ENCODE measurements around the gene CRB3. TPM values are rescaled to one million over a fixed set of nuclear protein-coding genes. Genes with fewer than 3 reads are reported as not detected.
"Not testable (repeated sequence)": the region's sequence is repeated elsewhere in the genome, so short reads cannot be mapped to it uniquely, and the experiment has no call there.

The CRB3 gene
- total RNA-seq, 1 donor from 2014 or later, result not detected

- Mint-ChIP-seq H3K36me3 (ENCODE audit: unreplicated experiment) (peaks cover 7% of the 10 kb centered on the region), H3K27me3 (ENCODE audit: unreplicated experiment) (peaks cover 10% of the 10 kb centered on the region), H3K4me3 (ENCODE audit: unreplicated experiment) (peak within 1 kb of the TSS; percentile 99), H3K4me1 (ENCODE audit: low read depth, unreplicated experiment) (peaks cover 4% of the 10 kb centered on the region), H3K9me3 (ENCODE audit: unreplicated experiment) (peaks cover 5% of the 10 kb centered on the region), H3K27ac (ENCODE audit: unreplicated experiment) (peak within 1 kb of the TSS; percentile 97)
- peak; percentile 80 for DNase-seq
- TF ChIP-seq CTCF (IDR thresholded peaks at IDR 0.05; ENCODE audit: partially characterized antibody, unreplicated experiment), result no peak
Measured at GRCh38 chr19:6501740-6502648, 37.9 kb downstream of the CRB3 start, which contains the start of gene TUBB4A. Gene TUBB4A, minus strand, starts transcription at chr19:6502309. Its CDS starts 97 bp downstream, at chr19:6502212.

GRCh38 chr19:6503407-6504201, 39.5 kb downstream of the CRB3 start:
- H3K9me3 Mint-ChIP-seq (ENCODE audit: unreplicated experiment), result peaks cover 7% of the 10 kb centered on the region
- H3K27ac Mint-ChIP-seq (ENCODE audit: unreplicated experiment), result no peak overlapping the region
- peaks cover 4% of the 10 kb centered on the region for H3K4me1 Mint-ChIP-seq (ENCODE audit: low read depth, unreplicated experiment)
- no peak for TF ChIP-seq CTCF (IDR thresholded peaks at IDR 0.05; ENCODE audit: partially characterized antibody, unreplicated experiment)
- H3K4me3 Mint-ChIP-seq (ENCODE audit: unreplicated experiment), result peak overlapping the region; percentile 40
- peaks cover 1% of the 10 kb centered on the region for H3K36me3 Mint-ChIP-seq (ENCODE audit: unreplicated experiment)
- H3K27me3 Mint-ChIP-seq (ENCODE audit: unreplicated experiment), result peaks cover 10% of the 10 kb centered on the region
- no peak for DNase-seq

GRCh38 chr19:6508028-6508771, 44.1 kb downstream of the CRB3 start:
- not testable (repeated sequence) for DNase-seq; H3K36me3 Mint-ChIP-seq (ENCODE audit: unreplicated experiment); H3K4me1 Mint-ChIP-seq (ENCODE audit: low read depth, unreplicated experiment); H3K27ac Mint-ChIP-seq (ENCODE audit: unreplicated experiment); H3K27me3 Mint-ChIP-seq (ENCODE audit: unreplicated experiment); H3K4me3 Mint-ChIP-seq (ENCODE audit: unreplicated experiment); H3K9me3 Mint-ChIP-seq (ENCODE audit: unreplicated experiment)

- no peak overlapping the region for H3K27ac Mint-ChIP-seq (ENCODE audit: unreplicated experiment)
- no peak overlapping the region for H3K4me3 Mint-ChIP-seq (ENCODE audit: unreplicated experiment)
- TF ChIP-seq CTCF (IDR thresholded peaks at IDR 0.05; ENCODE audit: partially characterized antibody, unreplicated experiment), result no peak
- H3K9me3 Mint-ChIP-seq (ENCODE audit: unreplicated experiment), result peaks cover 7% of the 10 kb centered on the region
- DNase-seq, result no peak
- H3K36me3 Mint-ChIP-seq (ENCODE audit: unreplicated experiment), result no peaks in the 10 kb centered on the region
- H3K4me1 Mint-ChIP-seq (ENCODE audit: low read depth, unreplicated experiment), result peaks cover 6% of the 10 kb centered on the region
- peaks cover 4% of the 10 kb centered on the region for H3K27me3 Mint-ChIP-seq (ENCODE audit: unreplicated experiment)
Measured at GRCh38 chr19:6509118-6509971, 45.3 kb downstream of the CRB3 start.

Measured in glutamatergic neuron (in vitro differentiated cells).